KOPT-K1 (cell line): ENCODE results near the gene HIGD2A.

ENCODE experiments used
- H3K27ac ChIP-seq: fragments of 200-600 bp; sonication (generic); 2 replicates; pipeline ENCODE4 v1.5.1; 2016; ENCODE audit warnings: antibody characterized with exemption, mild to moderate bottlenecking, low read depth, low read length; ENCODE audit not compliant: poor library complexity, severe bottlenecking
- H3K36me3 ChIP-seq: fragments of 200-600 bp; sonication (generic); 2 replicates; pipeline ENCODE4 v1.5.1; 2017; ENCODE audit warnings: antibody characterized with exemption, mild to moderate bottlenecking, low read length, moderate library complexity; ENCODE audit not compliant: insufficient read depth
- H3K9me3 ChIP-seq: fragments of 200-600 bp; sonication (generic); 2 replicates; pipeline ENCODE4 v1.5.1; 2017; ENCODE audit warnings: antibody characterized with exemption, low read length, mild to moderate bottlenecking; ENCODE audit not compliant: insufficient read depth, poor library complexity, severe bottlenecking

HIGD2A gene

DNA sequence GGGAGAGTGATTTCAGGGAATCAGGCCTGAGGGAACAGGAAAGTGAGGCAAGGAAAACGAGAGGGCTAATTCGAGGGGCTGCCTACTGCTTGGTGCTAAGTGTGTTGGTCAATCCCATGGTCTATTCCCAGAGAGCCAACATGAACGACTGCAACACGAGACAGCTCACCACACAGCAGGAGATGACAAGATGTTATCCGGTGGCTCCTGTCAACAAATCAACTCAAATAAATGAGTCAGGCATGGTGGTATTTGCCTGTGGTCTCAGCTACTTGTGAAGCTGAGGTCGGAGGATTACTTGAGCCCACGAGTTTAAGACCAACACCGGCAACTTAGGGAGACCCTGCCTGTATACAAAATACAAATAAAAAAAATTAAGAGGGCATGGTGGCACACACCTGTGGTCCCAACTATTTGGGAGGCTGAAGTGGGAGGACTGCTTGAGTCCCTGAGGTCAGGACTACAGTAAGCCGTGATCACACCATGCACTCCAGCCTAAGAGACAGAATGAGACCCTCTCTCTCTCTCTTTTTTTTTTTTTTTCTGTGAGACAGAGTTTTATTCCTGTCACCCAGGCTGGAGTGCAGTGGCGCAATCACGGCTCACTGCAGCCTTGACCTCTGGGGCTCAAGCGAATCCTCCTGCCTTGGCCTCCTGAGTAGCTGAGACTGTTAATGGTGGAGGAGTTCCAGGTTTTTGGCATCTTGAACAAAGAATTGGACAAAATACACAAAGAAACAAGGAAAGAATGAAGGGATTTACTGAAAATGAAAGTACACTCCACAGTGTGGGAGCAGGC lies 50.6 kb downstream of the HIGD2A start:
- Histone ChIP-seq H3K27ac (no peak overlapping the region), H3K9me3 (no peaks in the 10 kb centered on the region), H3K36me3 (no peaks in the 10 kb centered on the region)
